ENCODE data around the gene NPAS2.

The NPAS2 gene

DNA sequence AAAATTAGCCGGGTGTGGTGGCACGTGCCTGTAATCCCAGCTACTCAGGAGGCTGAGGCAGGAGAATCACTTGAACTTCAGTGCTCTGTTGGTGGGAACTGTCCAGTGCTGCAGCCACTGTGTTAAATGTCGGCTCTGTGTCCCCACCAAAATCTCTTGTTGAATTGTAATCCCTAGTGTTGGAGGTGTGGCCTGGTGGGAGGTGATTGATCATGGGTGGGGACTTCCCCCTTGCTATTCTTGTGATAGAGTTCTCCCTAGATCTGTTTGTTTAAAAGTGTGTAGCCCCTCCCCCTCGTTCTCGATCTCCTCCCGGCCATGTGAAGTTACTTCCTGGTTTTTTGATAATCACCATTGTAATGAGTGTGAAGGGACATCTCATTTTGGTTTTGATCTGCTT is 172.3 kb downstream of the NPAS2 start:
- Histone ChIP-seq H3K27ac (ENCODE audit: low read length) (no peak overlapping the region), H3K36me3 (replicated peaks; ENCODE audit: insufficient read depth, low read length) (no peaks in the 10 kb centered on the region), H3K79me2 (ENCODE audit: low read length) (no peaks in the 10 kb centered on the region), H3K4me3 (ENCODE audit: low read length) (no peak overlapping the region), H3F3A (ENCODE audit: insufficient read depth, low read length) (no peaks in the 10 kb centered on the region), H3K9me2 (replicated peaks; ENCODE audit: insufficient read depth, low read length) (no peaks in the 10 kb centered on the region), H4K20me1 (ENCODE audit: insufficient read depth, low read length) (no peaks in the 10 kb centered on the region), H3K4me2 (ENCODE audit: low read depth, low read length) (no peak overlapping the region), H3K9ac (ENCODE audit: low read length) (no peak overlapping the region), H3K27me3 (replicated peaks; ENCODE audit: insufficient read depth, low read length) (no peaks in the 10 kb centered on the region), H2AFZ (ENCODE audit: low read length) (no peak overlapping the region), H3K9me3 (replicated peaks; ENCODE audit: insufficient read depth, low read length) (no peaks in the 10 kb centered on the region), H3K4me1 (ENCODE audit: low read length) (no peaks in the 10 kb centered on the region)
- DNase-seq: no peak
- no peak for TF ChIP-seq EZH2phosphoT487 (IDR thresholded peaks at IDR 0.05; ENCODE audit: low read length)
- TF ChIP-seq, protein P1, sequence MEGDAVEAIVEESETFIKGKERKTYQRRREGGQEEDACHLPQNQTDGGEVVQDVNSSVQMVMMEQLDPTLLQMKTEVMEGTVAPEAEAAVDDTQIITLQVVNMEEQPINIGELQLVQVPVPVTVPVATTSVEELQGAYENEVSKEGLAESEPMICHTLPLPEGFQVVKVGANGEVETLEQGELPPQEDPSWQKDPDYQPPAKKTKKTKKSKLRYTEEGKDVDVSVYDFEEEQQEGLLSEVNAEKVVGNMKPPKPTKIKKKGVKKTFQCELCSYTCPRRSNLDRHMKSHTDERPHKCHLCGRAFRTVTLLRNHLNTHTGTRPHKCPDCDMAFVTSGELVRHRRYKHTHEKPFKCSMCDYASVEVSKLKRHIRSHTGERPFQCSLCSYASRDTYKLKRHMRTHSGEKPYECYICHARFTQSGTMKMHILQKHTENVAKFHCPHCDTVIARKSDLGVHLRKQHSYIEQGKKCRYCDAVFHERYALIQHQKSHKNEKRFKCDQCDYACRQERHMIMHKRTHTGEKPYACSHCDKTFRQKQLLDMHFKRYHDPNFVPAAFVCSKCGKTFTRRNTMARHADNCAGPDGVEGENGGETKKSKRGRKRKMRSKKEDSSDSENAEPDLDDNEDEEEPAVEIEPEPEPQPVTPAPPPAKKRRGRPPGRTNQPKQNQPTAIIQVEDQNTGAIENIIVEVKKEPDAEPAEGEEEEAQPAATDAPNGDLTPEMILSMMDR (IDR thresholded peaks at IDR 0.05; ENCODE audit: low read length): no peak
- TF ChIP-seq EZH2 (optimal IDR thresholded peaks at IDR 0.05; ENCODE audit: low read depth, low read length): no peak

- H3K27ac ChIP-seq (ENCODE audit: low read length): no peak overlapping the region
- no peaks in the 10 kb centered on the region for H3K9me3 ChIP-seq (replicated peaks; ENCODE audit: insufficient read depth, low read length)
- H3K4me2 ChIP-seq (ENCODE audit: low read depth, low read length): no peak overlapping the region
- H3K36me3 ChIP-seq (replicated peaks; ENCODE audit: insufficient read depth, low read length): no peaks in the 10 kb centered on the region
- H3F3A ChIP-seq (ENCODE audit: insufficient read depth, low read length): no peaks in the 10 kb centered on the region
- no peaks in the 10 kb centered on the region for H3K4me1 ChIP-seq (ENCODE audit: low read length)
- TF ChIP-seq EZH2 (optimal IDR thresholded peaks at IDR 0.05; ENCODE audit: low read depth, low read length): no peak
- TF ChIP-seq EZH2phosphoT487 (IDR thresholded peaks at IDR 0.05; ENCODE audit: low read length): no peak
- TF ChIP-seq, protein P1 (IDR thresholded peaks at IDR 0.05; ENCODE audit: low read length): no peak
- DNase-seq: no peak
- no peak overlapping the region for H3K9ac ChIP-seq (ENCODE audit: low read length)
- no peak overlapping the region for H2AFZ ChIP-seq (ENCODE audit: low read length)
- no peaks in the 10 kb centered on the region for H3K27me3 ChIP-seq (replicated peaks; ENCODE audit: insufficient read depth, low read length)
- H3K79me2 ChIP-seq (ENCODE audit: low read length): no peaks in the 10 kb centered on the region
- H3K4me3 ChIP-seq (ENCODE audit: low read length): no peak overlapping the region
- H3K9me2 ChIP-seq (replicated peaks; ENCODE audit: insufficient read depth, low read length): no peaks in the 10 kb centered on the region
- H4K20me1 ChIP-seq (ENCODE audit: insufficient read depth, low read length): no peaks in the 10 kb centered on the region
Measured at GRCh38 chr2:100993294-100993693, 173.4 kb downstream of the NPAS2 start.

- Histone ChIP-seq H4K20me1 (ENCODE audit: insufficient read depth, low read length) (no peaks in the 10 kb centered on the region), H3K27ac (ENCODE audit: low read length) (no peak overlapping the region)
Measured at GRCh38 chr2:100995309-100996075, 175.6 kb downstream of the NPAS2 start.

More at GRCh38 chr2:100995309-100996075, 175.6 kb downstream of the NPAS2 start:
- Histone ChIP-seq H3K9ac (ENCODE audit: low read length) (no peak overlapping the region), H3K4me2 (ENCODE audit: low read depth, low read length) (no peak overlapping the region), H2AFZ (ENCODE audit: low read length) (no peak overlapping the region), H3K79me2 (ENCODE audit: low read length) (no peaks in the 10 kb centered on the region), H3K27me3 (replicated peaks; ENCODE audit: insufficient read depth, low read length) (no peaks in the 10 kb centered on the region), H3F3A (ENCODE audit: insufficient read depth, low read length) (no peaks in the 10 kb centered on the region), H3K36me3 (replicated peaks; ENCODE audit: insufficient read depth, low read length) (no peaks in the 10 kb centered on the region), H3K4me3 (ENCODE audit: low read length) (no peak overlapping the region), H3K9me2 (replicated peaks; ENCODE audit: insufficient read depth, low read length) (no peaks in the 10 kb centered on the region), H3K4me1 (ENCODE audit: low read length) (no peaks in the 10 kb centered on the region), H3K9me3 (replicated peaks; ENCODE audit: insufficient read depth, low read length) (no peaks in the 10 kb centered on the region)
- TF ChIP-seq EZH2 (optimal IDR thresholded peaks at IDR 0.05; ENCODE audit: low read depth, low read length) (no peak), EZH2phosphoT487 (IDR thresholded peaks at IDR 0.05; ENCODE audit: low read length) (no peak)
- TF ChIP-seq, protein P1 (IDR thresholded peaks at IDR 0.05; ENCODE audit: low read length): no peak
- no peak for DNase-seq

Data from MM.1S (cell line).